HepG2 (cell line): ENCODE results near the gene RAD50. TPM values are rescaled to one million over a fixed set of nuclear protein-coding genes. Genes with fewer than 3 reads are reported as not detected.

Source experiments
- ATF4 ChIP-seq, 2 experiments: fragments of 450-650 bp in 1 of 2; sonication (generic) in 1 of 2; formaldehyde crosslinking; IDR thresholded peaks; 2 replicates each; pipeline versions ENCODE4 v1.5.0 to v1.8.0; 2020 to 2022; ENCODE audit warnings: mild to moderate bottlenecking in 1 of 2, missing genetic modification reagents in 1 of 2
- BCL3 ChIP-seq: sonication (generic); formaldehyde crosslinking; IDR thresholded peaks from 2 replicates; pipeline ENCODE4 v1.5.1; 2020; ENCODE audit warnings: mild to moderate bottlenecking, missing genetic modification reagents, moderate library complexity
- CEBPG ChIP-seq: IDR thresholded peaks from 2 replicates; pipeline ENCODE4 v1.6.1; 2016
- CSRNP1 ChIP-seq: sonication (generic); formaldehyde crosslinking; IDR thresholded peaks from 2 replicates; pipeline ENCODE4 v1.8.1; 2023; ENCODE audit warnings: mild to moderate bottlenecking, missing genetic modification reagents
- GMEB1 ChIP-seq: sonication (generic); formaldehyde crosslinking; IDR thresholded peaks from 2 replicates; pipeline ENCODE4 v1.5.1; 2020; ENCODE audit warnings: missing genetic modification reagents, mild to moderate bottlenecking, borderline replicate concordance
- HOXA5 ChIP-seq: sonication (generic); formaldehyde crosslinking; IDR thresholded peaks from 2 replicates; pipeline ENCODE4 v1.4.0; 2020; ENCODE audit warnings: missing genetic modification reagents
- KDM5B ChIP-seq: sonication (generic); formaldehyde crosslinking; IDR thresholded peaks from 2 replicates; pipeline ENCODE4 v1.4.0; 2020; ENCODE audit warnings: missing genetic modification reagents, mild to moderate bottlenecking, borderline replicate concordance
- MIXL1 ChIP-seq: IDR thresholded peaks from 2 replicates; pipeline ENCODE4 v1.6.1; 2016
- UBTF ChIP-seq: sonication (generic); formaldehyde crosslinking; IDR thresholded peaks from 2 replicates; pipeline ENCODE4 v1.4.0; 2020; ENCODE audit warnings: mild to moderate bottlenecking, missing genetic modification reagents
- ZNF382 ChIP-seq: sonication (generic); formaldehyde crosslinking; IDR thresholded peaks from 2 replicates; pipeline ENCODE4 v1.5.0; 2020; ENCODE audit warnings: missing genetic modification reagents, mild to moderate bottlenecking, borderline replicate concordance
- ZNF644 ChIP-seq: IDR thresholded peaks from 2 replicates; pipeline ENCODE4 v1.6.1; 2016; ENCODE audit warnings: low read depth
- ZNF646 ChIP-seq: sonication (generic); formaldehyde crosslinking; IDR thresholded peaks from 2 replicates; pipeline ENCODE4 v1.9.0; 2021; ENCODE audit warnings: mild to moderate bottlenecking, missing genetic modification reagents
- polyA plus RNA-seq, 8 experiments: library from polyadenylated mRNA; depleted of rRNA in 3 of 8; stranded (reverse) in 7 of 8; unstranded in 1 of 8; fragments of >200 nt; fragmentation: Illumina TruSeq in 4 of 8; extraction: Trizol in 4 of 8; gene quantifications; 2 replicates each; pipeline versions ENCODE4 v1.2.1 to v1.2.3, GENCODE V29; 2011 to 2016; ENCODE audit warnings: low read depth in 4 of 8, missing spikeins in 1 of 8, mixed read lengths in 1 of 8; ENCODE audit not compliant: insufficient read depth in 1 of 8
- total RNA-seq, 5 experiments: library from RNA; depleted of rRNA; stranded (reverse); fragments of >200 nt; fragmentation: Illumina TruSeq; extraction: Trizol; gene quantifications; 2 replicates each; pipeline ENCODE4 v1.2.3, GENCODE V29; 2016; ENCODE audit warnings: low read depth in 1 of 5

RAD50 gene
- total and polyA plus RNA-seq, 2 of the 13 experiments (the other 11 are each of a cell fraction or from before 2014, with no cell fraction given), result 19.2 to 23.4 TPM

GRCh38 chr5:132658381-132659302, 101.9 kb downstream of the RAD50 start (continued):
- no peak for TF ChIP-seq ZNF646 (CRISPR knock-in tag)
- TF ChIP-seq CEBPG, result 0 out of 2 replicates have a peak, but pooled peaks have one; percentile 11
- TF ChIP-seq CSRNP1 (CRISPR knock-in tag), result no peak
- no peak for TF ChIP-seq HOXA5 (CRISPR knock-in tag)
- TF ChIP-seq ZNF382 (CRISPR knock-in tag), result no peak
- TF ChIP-seq BCL3 (CRISPR knock-in tag), result no peak
- TF ChIP-seq ZNF644, result peak; percentile 54; the same call in 1 of the 2 replicates
- peak; percentile 52; the same call in 1 of the 2 replicates for TF ChIP-seq KDM5B (CRISPR knock-in tag)
- TF ChIP-seq UBTF (CRISPR knock-in tag), result 0 out of 2 replicates have a peak, but pooled peaks have one; percentile 19
- TF ChIP-seq GMEB1 (CRISPR knock-in tag), result no peak
- no peak for TF ChIP-seq MIXL1 (CRISPR knock-in tag)
- 0 out of 4 replicates have a peak, but pooled peaks of 1 of the 2 experiments have one; percentile 47 for TF ChIP-seq ATF4 (CRISPR knock-in tag; IDR thresholded peaks at IDR 0.05)
